PC-3 (cell line): ENCODE results near the gene OR56A5.
A peak's percentile ranks its signal among the peaks of the same experiment; 100 is the strongest.

Source experiments
- EZH2 ChIP-seq: fragments of 300-600 bp; sonication (generic); IDR thresholded peaks from one replicate; pipeline ENCODE4 v1.6.1; 2017; ENCODE audit warnings: antibody characterized with exemption, mild to moderate bottlenecking, low read length; ENCODE audit not compliant: unreplicated experiment
- EZH2phosphoT487 ChIP-seq: fragments of 300-600 bp; sonication (generic); IDR thresholded peaks from 2 replicates; pipeline ENCODE4 v1.6.1; 2018; ENCODE audit warnings: mild to moderate bottlenecking, antibody characterized with exemption, low read length, borderline replicate concordance
- TF ChIP-seq, protein P1 (sequence below): fragments of 300-600 bp; sonication (generic); conservative IDR thresholded peaks from 2 replicates; pipeline ENCODE4 v1.5.1; 2017; ENCODE audit warnings: antibody characterized with exemption, low read depth, mild to moderate bottlenecking, low read length

DNA sequence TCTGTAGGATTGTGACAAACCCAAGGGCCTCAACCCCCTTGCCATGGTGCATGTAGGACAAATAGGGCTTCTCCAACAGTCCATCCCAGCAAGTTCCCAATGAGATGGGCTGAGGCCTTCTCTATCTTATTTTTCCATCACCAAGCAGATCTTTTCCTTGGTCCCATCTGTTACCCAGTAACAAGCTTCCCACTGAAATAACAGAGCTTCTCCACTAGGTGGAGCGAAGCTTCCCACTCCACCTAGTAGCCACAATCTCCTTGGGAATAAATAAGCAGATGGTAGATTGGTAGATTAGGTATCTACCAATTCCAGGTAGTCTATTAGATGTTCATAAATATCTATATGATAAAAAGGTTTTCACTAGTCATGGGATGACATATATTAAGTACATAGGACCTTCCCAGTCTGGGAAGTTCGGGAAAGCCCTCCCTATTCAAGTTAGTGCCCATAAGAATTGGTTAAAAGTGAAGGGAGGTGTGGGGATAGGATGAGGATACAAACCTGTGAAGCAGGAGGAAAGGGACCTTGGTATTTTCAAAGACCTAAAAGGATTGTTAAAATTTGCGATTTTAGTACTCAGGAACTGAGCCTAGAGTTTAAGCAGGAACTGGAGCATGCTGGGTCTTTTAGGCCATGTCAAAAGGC, 24.4 kb upstream of the OR56A5 start:
- TF ChIP-seq, protein P1, sequence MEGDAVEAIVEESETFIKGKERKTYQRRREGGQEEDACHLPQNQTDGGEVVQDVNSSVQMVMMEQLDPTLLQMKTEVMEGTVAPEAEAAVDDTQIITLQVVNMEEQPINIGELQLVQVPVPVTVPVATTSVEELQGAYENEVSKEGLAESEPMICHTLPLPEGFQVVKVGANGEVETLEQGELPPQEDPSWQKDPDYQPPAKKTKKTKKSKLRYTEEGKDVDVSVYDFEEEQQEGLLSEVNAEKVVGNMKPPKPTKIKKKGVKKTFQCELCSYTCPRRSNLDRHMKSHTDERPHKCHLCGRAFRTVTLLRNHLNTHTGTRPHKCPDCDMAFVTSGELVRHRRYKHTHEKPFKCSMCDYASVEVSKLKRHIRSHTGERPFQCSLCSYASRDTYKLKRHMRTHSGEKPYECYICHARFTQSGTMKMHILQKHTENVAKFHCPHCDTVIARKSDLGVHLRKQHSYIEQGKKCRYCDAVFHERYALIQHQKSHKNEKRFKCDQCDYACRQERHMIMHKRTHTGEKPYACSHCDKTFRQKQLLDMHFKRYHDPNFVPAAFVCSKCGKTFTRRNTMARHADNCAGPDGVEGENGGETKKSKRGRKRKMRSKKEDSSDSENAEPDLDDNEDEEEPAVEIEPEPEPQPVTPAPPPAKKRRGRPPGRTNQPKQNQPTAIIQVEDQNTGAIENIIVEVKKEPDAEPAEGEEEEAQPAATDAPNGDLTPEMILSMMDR: peak; percentile 66
- TF ChIP-seq EZH2 (no peak), EZH2phosphoT487 (no peak)
